Thyroid gland (tissue), 4 donors: ENCODE results near the gene RDH13. TPM values are rescaled to one million over a fixed set of nuclear protein-coding genes. Genes with fewer than 3 reads are reported as not detected.

Experiments
- DNase-seq, 2 donors: peaks; one replicate each; pipeline ENCODE4 v3.0.0-alpha.2; 2019
- H3K27ac ChIP-seq, 3 donors: fragments of 200-600 bp; sonication (generic); 1 replicate in 2 of 3; 2 replicates in 1 of 3; pipeline ENCODE4 v1.5.1; 2016 to 2019; ENCODE audit warnings: mild to moderate bottlenecking in 1 of 3, moderate library complexity in 1 of 3
- H3K27me3 ChIP-seq: fragments of 200-600 bp; sonication (generic); one replicate; pipeline ENCODE4 v1.5.1; 2019
- H3K36me3 ChIP-seq, 2 donors: fragments of 200-600 bp; sonication (generic); one replicate each; pipeline ENCODE4 v1.5.1; 2016 to 2019
- H3K4me1 ChIP-seq, 2 donors: fragments of 200-600 bp; sonication (generic); one replicate each; pipeline ENCODE4 v1.5.1; 2017 to 2019
- H3K4me3 ChIP-seq, 3 donors: fragments of 200-600 bp; sonication (generic); replicated peaks in 1 of 3; 1 replicate in 2 of 3; 2 replicates in 1 of 3; pipeline ENCODE4 v1.5.1; 2016; ENCODE audit warnings: mild to moderate bottlenecking in 1 of 3
- H3K9me3 ChIP-seq: fragments of 200-600 bp; sonication (generic); one replicate; pipeline ENCODE4 v1.5.1; 2017
- POLR2A ChIP-seq, 2 donors: fragments of 450-650 bp; IDR thresholded peaks; one replicate each; pipeline ENCODE4 v1.6.1; 2017; ENCODE audit warnings: antibody characterized with exemption in 2 of 2, mild to moderate bottlenecking in 2 of 2, moderate library complexity in 1 of 2
- WGBS, 2 donors: methylation state at CpG; one replicate each; pipeline ENCODE4 v1.1.5; 2017; 5-methylcytosine and 5-hydroxymethylcytosine counted together
- intact Hi-C: fragments of 100-400 bp; cut with DNase I; formaldehyde crosslinking; loops from one replicate; pipeline ENCODE4 v1.15.1; 2023
- total RNA-seq, 4 donors: library from RNA; depleted of rRNA; stranded (reverse); fragments of >200 nt; gene quantifications; one replicate each; pipeline ENCODE4 v1.2.3, GENCODE V29; 2016
- TF ChIP-seq, protein P1 (sequence below), 6 experiments: fragments of 200-600 bp in 3 of 6; fragments of 450-650 bp in 3 of 6; sonication (generic) in 3 of 6; IDR thresholded peaks; one replicate each; pipeline ENCODE4 v1.5.1; 2016 to 2019; ENCODE audit warnings: antibody characterized with exemption in 6 of 6, mild to moderate bottlenecking in 2 of 6, inconsistent platforms in 1 of 6, moderate library complexity in 1 of 6

The RDH13 gene
- total RNA-seq, 4 donors from 2014 or later: 35.7 to 44.1 (median 38.3) TPM

DNA sequence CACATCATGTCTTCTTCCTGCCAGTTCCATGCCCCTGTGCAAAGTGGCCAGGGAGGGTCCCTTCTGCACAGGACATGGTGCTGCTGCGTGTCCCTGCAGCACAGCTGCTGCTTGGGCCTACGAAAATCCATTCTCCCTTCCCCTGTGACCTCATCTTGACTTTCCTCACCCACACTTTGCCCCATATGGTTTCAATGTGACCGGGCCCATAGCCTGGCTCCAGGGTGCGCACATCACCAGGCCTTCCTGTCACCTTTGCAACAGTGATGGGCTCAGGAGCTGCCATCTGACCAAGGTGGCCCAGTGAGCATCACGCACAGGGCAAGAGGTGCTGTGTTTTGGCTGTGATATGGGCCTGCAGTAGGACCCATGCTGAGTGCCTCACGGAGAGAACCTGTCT lies 43.6 kb upstream of the RDH13 start:
- Histone ChIP-seq H3K36me3 (peaks cover 8 to 14% of the 10 kb centered on the region in 2 donors), H3K27ac (no peak overlapping the region), H3K27me3 (no peaks in the 10 kb centered on the region), H3K9me3 (no peaks in the 10 kb centered on the region), H3K4me3 (no peak overlapping the region), H3K4me1 (no peaks in the 10 kb centered on the region)
- TF ChIP-seq, protein P1, sequence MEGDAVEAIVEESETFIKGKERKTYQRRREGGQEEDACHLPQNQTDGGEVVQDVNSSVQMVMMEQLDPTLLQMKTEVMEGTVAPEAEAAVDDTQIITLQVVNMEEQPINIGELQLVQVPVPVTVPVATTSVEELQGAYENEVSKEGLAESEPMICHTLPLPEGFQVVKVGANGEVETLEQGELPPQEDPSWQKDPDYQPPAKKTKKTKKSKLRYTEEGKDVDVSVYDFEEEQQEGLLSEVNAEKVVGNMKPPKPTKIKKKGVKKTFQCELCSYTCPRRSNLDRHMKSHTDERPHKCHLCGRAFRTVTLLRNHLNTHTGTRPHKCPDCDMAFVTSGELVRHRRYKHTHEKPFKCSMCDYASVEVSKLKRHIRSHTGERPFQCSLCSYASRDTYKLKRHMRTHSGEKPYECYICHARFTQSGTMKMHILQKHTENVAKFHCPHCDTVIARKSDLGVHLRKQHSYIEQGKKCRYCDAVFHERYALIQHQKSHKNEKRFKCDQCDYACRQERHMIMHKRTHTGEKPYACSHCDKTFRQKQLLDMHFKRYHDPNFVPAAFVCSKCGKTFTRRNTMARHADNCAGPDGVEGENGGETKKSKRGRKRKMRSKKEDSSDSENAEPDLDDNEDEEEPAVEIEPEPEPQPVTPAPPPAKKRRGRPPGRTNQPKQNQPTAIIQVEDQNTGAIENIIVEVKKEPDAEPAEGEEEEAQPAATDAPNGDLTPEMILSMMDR (IDR thresholded peaks at IDR 0.05): no peak
- TF ChIP-seq POLR2A (IDR thresholded peaks at IDR 0.05): no peak
- no peak for DNase-seq
- intact Hi-C loops: no loop called here
- 91 to 94% methylated on average over 6 of the region's 6 CpGs for WGBS, 2 donors

DNA sequence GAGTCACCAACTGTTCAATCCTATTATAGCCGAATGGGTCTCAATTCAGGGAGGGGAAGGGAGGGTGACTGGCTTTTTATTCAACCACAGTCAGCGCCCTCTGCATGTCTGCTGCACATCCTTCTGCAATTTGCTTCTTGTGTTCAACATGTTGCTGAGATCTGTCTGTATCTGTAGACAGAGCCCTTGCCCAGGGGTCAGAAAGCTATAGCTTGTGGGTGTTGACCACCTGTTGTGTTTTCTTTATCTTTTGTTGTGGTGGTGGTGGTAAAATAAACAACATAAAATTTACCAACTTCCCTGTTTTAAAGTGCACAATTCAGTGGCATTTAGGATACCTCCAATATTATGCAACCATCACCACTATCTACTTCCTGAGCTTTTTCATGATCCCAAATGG lies 42.3 kb upstream of the RDH13 start:
- TF ChIP-seq, protein P1 (IDR thresholded peaks at IDR 0.05): no peak
- TF ChIP-seq POLR2A (IDR thresholded peaks at IDR 0.05): no peak
- no peak overlapping the region for H3K27ac ChIP-seq
- H3K4me3 ChIP-seq: no peak overlapping the region
- no peaks in the 10 kb centered on the region for H3K4me1 ChIP-seq
- no peaks in the 10 kb centered on the region for H3K9me3 ChIP-seq
- H3K36me3 ChIP-seq: peaks cover 8 to 14% of the 10 kb centered on the region in 2 donors
- no peak for DNase-seq
- H3K27me3 ChIP-seq: no peaks in the 10 kb centered on the region
- intact Hi-C loops: no loop called here
- WGBS, 2 donors: 88 to 97% methylated on average over 2 of the region's 2 CpGs

DNA sequence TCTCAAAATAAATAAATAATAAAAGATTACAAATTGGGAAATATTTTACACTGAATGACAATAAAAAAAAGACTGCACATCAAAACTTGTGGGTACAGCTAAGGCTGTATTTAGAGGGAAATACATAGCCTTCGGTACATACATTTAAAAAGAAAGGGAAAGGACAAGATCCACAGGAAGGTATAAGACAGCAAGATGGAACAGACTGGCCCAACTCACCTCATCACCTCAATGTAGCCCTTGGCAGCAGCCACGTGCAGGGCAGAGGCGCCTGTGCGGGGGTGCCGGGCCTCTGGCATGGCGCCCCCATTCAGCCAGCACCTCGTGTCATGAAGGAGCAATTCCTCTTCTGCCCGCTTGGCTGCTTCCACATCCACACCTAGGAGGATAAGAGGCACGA lies 40.2 kb upstream of the RDH13 start:
- TF ChIP-seq, protein P1 (IDR thresholded peaks at IDR 0.05): no peak
- TF ChIP-seq POLR2A (IDR thresholded peaks at IDR 0.05): no peak
- Histone ChIP-seq H3K27ac (no peak overlapping the region), H3K36me3 (peaks cover 9 to 15% of the 10 kb centered on the region in 2 donors), H3K9me3 (no peaks in the 10 kb centered on the region), H3K4me1 (no peaks in the 10 kb centered on the region), H3K4me3 (no peak overlapping the region), H3K27me3 (no peaks in the 10 kb centered on the region)
- 87 to 93% methylated on average over 9 of the region's 9 CpGs for WGBS, 2 donors
- DNase-seq: no peak
- intact Hi-C loops: no loop called here

DNA sequence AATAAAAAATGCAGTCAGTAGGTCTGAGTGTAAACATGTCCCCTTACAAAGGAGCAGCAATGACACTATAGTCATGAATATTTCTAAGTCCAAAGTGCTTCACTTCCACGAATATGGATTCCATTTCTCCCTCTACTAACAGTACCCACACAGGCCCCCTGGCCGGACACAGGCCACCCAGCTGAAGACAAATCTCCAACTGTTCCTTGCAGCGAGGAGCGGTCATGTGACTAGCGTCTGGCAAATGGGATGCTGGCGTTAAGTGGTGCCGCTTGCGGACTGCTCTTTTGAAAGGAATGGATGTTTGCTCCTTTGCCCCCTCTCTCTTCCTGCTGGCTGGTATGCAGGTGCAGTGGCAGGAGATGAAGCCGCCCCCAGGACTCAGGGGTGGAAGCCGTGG lies 38.3 kb upstream of the RDH13 start:
- TF ChIP-seq, protein P1 (IDR thresholded peaks at IDR 0.05): no peak
- TF ChIP-seq POLR2A (IDR thresholded peaks at IDR 0.05): no peak
- intact Hi-C loops: no loop called here
- H3K27ac ChIP-seq: no peak overlapping the region
- peaks cover 9 to 15% of the 10 kb centered on the region in 2 donors for H3K36me3 ChIP-seq
- no peak overlapping the region for H3K4me3 ChIP-seq
- WGBS, 2 donors: 87 to 93% methylated on average over 10 of the region's 10 CpGs
- no peaks in the 10 kb centered on the region for H3K9me3 ChIP-seq
- H3K4me1 ChIP-seq: no peaks in the 10 kb centered on the region
- no peak for DNase-seq
- no peaks in the 10 kb centered on the region for H3K27me3 ChIP-seq

DNA sequence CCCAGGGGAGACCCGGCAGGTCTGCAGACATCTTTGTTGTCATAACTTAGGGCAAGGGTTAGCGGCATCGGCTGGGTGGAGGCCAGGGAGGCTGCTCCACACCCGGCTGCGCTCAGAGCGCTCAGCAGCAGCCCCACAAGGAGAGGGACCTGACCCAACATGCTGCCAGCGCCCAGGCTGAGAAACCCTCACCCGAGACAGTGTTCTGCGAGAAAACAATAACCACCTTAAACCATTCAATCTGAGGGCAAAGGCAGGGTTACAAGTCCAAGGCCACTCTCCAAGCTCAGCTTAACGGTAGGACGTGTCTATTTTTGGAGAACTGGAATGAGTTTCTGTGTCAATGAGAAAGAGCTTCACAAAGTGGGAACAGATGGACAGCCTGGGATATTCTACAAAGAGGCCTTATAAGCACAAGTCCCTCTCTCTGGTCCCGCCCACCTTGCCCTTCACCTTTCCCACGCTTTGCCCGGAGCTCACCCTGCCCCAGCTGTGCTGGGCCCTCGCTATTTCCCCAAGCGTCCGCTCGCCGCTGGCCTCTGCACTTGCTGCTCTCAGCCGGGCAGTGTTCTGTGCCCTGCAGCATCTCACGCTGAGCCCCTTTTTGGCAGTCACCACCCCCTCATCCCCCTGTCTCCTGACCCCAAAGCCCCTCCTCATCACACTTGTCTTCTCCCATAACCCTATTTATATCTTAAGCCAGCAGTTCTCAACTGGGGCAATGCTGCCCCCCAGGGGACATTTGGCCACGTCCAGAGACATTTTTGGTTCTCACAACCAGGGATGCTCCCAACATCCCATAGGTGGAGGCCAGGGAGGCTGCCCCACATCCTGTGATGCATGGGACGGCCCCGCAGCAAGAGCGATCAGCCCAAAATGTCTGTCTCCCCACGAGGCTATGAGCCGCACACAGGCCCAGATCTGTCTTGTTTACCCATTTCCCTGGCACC lies 36.9 kb upstream of the RDH13 start:
- intact Hi-C loops: no loop called here
- H3K27ac ChIP-seq: no peak overlapping the region
- no peak for TF ChIP-seq POLR2A (IDR thresholded peaks at IDR 0.05)
- TF ChIP-seq, protein P1 (IDR thresholded peaks at IDR 0.05): no peak
- 91 to 92% methylated on average over 22 to 26 of the region's 27 CpGs for WGBS, 2 donors
- no peaks in the 10 kb centered on the region for H3K9me3 ChIP-seq
- H3K36me3 ChIP-seq: peaks cover 14 to 19% of the 10 kb centered on the region in 2 donors
- DNase-seq: no peak
- H3K27me3 ChIP-seq: no peaks in the 10 kb centered on the region
- no peaks in the 10 kb centered on the region for H3K4me1 ChIP-seq
- H3K4me3 ChIP-seq: no peak overlapping the region
